HG02678 (cell line): Measurements from ENCODE around the gene ITPKB.
A peak's percentile ranks its signal among the peaks of the same experiment; 100 is the strongest.
"Not testable (repeated sequence)": the region's sequence is repeated elsewhere in the genome, so short reads cannot be mapped to it uniquely, and the experiment has no call there.

Source experiments
- ATAC-seq: cut with Tn5 transposase; IDR thresholded peaks from one replicate; pipeline ENCODE4 v1.9.1; 2021; ENCODE audit warnings: mild to moderate bottlenecking, moderate library complexity; ENCODE audit not compliant: unreplicated experiment

ITPKB gene

DNA sequence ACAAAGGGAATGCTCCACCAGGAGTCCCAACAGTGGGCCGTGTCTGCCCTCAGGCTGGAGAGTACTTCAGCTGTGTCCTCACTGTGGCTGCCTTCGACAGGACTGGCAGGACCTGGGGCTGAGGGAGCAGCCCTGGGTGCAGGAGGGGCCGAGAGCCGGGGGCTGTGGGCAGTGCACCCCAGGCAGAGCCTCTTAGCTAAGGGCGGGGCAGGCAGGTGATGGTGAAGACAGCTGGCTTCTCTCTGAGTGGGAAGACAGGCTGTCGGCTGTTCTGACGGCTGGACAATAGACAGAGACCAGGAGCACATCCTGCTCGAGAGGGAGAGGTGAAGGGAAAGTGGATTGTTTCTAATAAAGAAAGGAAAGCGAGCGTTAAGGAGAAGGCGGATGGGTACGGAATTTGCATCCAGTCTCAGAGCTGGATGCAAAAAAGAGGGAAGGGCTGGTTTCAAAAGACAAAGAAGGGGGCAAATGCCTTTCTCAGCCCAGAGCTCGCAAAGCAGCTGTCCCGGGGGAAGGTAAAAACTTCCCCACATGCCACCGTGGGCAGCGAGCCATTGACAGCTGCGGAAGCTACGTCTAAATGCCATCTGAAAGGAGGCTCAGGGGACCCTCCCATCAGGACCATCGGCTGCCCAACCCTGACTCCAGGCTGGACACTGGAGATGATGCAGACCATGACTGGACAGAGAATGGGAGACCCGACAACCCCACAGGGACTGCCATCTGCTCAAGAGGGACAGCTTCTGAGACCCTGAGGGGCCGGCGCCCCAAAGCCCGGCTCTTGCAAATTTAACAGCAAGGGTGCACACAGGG, 98.6 kb downstream of the ITPKB start:
- ATAC-seq, result no peak

GRCh38 chr1:226639631-226640061, 99.4 kb downstream of the ITPKB start:
- ATAC-seq, result no peak

DNA sequence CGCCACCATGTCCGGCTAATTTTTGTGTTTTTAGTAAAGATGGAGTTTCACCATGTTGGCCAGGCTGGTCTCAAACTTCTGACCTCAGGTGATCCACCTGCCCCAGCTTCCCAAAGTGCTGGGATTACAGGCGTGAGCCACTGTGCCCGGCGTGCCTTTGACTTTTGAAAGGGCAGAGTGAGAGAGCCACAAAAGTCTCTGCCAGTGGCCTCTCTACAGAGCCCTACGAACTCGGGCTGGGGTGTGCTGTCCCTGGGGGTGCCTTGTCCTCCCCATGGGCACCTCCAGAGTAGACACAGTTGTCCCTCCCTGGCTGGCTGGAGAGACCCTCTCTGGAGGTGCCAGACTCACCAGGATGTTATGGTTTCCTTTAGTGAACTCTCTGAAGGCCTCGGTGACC, 99.9 kb downstream of the ITPKB start:
- not testable (repeated sequence) for ATAC-seq

GRCh38 chr1:226638608-226639007, 100.5 kb downstream of the ITPKB start:
- ATAC-seq, result no peak

DNA sequence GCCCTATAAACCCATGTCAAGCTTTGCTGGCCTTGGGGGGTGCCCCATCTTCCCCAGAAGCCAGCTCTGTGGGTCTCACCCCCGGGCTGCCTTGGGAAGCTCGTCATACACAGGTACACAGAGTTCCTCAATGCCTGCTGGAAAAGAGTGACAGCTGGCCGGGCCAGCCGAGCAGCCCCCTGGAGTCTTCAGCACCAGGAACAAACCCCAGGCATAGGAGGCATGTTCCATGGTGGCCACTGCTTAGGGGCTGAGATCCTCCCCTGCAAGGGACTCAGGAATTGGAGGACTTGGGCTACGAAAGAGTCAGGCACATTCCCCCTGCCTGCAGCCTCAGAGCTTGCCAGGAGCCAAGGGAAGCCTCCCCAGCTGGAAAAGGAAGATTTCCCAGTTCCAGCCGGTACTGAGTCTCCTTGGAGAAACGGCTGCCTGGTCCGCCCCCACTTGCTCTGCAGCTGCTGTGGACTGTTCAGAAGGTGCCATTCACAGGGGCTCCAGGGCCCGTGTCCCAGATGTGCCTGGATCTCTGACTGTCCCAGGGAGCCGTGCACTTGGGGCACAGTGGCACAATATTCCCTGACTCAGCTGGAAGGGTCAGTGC, 101.0 kb downstream of the ITPKB start:
- ATAC-seq, result no peak

- ATAC-seq, result no peak
Observed at GRCh38 chr1:226637147-226637935, 101.7 kb downstream of the ITPKB start.

DNA sequence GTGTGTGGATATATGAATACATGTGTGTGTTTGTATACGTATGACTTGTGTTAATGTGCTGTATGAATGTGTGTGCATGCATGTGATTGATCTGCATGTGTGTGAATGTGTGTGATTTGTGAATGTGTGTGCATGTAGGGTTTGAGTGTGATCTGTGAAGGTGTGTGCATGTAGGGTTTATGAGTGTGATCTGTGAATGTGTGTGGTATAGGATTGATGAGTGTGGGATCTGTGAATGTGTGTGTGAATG, 102.3 kb downstream of the ITPKB start:
- ATAC-seq, result no peak

- ATAC-seq, result no peak
Observed at GRCh38 chr1:226635456-226635941, 103.6 kb downstream of the ITPKB start.

GRCh38 chr1:226634611-226635246, 104.4 kb downstream of the ITPKB start:
- ATAC-seq, result no peak

DNA sequence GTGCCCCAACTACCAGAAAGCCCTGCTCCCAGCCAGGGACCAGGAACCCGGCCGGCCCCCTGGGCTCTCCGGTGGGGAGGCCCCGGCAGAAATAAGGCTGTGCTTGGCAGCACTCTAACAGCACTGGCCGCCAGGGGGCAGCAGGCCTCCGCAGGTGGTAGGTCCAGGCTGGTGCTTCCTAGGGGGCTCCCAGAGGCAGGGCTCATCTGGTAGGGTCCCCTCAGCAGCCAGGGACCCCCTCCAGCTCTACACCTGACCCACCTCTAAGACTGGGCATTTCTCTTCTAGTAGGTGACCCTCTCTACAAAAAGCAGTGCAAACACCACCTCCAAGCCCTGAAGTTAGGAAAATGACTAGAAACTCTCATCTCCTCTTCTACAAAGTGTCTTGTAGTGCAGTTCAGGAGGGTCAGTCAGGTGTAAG, 104.9 kb downstream of the ITPKB start:
- peak; percentile 78 for ATAC-seq

- ATAC-seq, result peak; percentile 21
Observed at GRCh38 chr1:226633541-226634165, 105.4 kb downstream of the ITPKB start.

DNA sequence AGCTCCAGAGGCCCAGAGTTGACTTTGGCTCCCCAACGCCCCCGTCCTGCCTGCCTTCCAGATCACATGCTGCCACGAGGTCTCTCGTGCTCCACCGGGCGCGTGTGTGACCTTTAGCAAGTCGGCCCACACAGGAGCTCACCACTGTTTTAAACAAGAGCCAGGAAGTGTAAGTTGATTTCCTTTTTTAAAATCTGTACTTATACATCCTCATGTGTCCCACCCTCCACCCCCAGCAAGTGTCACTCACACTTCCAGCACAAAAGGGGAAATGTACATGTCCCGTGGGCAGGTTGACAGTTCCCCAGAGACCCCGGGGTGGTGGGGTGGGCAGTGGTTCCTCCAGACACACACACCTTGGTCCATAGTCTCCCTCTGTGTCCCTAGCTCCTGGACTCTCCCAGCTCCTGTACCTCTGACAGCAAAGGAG, 106.1 kb downstream of the ITPKB start:
- ATAC-seq, result no peak

DNA sequence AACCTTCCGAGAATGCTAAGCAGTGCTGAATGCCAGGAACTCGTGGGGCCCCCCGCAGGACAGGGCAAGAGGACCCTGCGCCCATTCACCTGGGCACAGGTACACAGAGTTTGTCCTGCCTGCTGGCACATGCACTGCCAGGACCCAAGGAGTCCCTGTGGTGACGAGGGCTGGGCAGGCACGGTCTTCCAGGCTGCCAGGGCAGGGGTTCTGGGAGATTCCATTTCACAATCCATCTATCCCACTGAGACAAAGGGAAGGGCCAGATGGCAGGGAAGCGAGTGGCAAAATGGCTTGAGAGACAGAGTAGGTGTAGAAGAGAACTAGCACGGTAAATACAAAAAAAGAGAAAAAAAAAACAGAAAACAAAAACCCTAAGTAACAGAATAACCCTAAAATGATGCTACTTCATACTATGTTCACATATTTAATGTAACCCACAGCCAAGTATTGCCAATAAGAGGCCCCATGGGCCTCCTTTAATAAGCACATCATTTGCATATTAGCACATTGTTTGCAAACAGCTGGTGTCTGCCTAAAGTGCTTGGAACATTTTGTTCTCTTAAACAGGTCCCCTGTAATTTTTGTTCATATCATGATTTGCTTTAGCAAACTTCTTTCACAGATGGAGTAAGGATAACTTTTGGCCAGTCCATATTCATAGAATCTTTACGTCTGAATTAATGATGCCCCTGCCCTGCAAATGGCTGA, 106.8 kb downstream of the ITPKB start:
- no peak for ATAC-seq

- ATAC-seq, result no peak
Observed at GRCh38 chr1:226631229-226632000, 107.7 kb downstream of the ITPKB start.

DNA sequence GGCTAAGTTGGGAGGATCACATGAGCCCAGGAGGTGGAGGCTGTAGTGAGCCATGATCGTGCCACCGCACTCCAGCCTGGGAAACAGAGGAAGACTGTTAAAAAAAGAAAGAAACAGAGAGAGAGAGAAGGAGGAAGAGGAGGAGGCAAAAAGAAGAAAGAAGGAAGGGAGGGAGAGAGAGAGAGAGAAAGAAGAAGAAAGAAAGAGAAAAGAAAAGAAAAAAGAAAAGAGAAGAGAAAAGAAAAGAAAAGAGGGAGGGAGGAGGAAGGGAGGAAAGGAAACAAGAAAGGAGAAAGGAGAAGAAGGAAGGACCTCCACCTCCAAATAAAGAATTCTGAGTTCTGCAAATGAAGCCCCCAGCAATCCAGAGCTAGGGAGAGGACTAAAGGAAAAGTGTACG, 108.5 kb downstream of the ITPKB start:
- ATAC-seq, result no peak

DNA sequence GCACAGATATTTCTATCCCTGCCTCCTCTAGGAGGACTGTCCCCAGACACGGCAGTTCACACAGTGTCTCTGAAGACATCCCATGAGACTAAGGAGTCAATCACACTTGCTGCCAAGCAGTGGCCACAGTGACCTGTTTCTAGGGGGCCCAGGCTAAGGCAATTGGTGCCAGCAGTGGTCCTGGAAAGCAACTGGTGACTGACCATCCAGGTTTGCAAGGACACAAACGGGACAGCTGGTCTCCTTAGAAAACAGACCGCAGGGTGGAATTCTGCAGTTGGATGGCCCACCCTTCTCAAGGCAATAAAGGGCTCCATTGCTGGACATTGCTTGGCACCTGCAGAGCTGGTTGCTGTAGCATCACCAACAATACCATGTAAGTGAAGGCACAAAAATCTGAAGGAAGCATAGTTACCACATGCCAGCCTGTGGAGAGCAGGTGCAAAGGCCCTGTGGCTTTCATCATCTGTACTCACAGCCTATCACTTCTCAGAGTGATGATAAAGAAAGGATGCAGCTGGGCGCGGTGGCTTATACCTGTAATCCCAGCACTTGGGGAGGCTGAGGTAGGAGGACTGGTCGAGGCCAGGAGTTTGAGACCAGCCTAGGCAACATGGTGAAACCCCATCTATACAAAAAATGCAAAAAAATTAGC, 109.1 kb downstream of the ITPKB start:
- ATAC-seq, result no peak

GRCh38 chr1:226629210-226629895, 109.7 kb downstream of the ITPKB start:
- no peak for ATAC-seq

DNA sequence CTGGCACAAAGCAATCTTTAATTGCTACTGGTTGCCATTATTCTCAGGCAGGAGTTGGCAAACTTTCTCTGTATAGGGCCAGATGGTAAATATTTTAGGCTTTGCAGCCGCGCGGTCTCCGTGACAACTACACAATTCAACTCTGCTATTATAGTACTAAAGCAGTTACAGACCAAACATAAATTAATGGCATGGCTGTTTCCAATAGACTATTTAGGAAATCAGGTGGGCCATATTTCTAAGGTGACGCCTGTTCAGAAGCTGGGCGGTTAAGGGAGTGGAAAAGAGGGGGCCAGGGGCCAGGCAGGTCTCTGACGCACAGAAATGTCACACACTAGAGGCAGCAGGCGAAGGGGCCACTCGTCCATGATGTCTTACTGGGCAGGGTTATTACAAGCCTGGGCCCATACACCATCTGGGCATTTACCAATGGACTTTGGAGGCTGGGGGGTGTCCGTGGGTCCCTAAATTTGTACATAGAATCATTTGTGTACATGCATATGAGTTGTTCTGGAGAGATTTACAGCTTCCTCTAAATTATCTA, 110.4 kb downstream of the ITPKB start:
- no peak for ATAC-seq
